ENCODE results near the gene NALCN.

Gene NALCN

DNA sequence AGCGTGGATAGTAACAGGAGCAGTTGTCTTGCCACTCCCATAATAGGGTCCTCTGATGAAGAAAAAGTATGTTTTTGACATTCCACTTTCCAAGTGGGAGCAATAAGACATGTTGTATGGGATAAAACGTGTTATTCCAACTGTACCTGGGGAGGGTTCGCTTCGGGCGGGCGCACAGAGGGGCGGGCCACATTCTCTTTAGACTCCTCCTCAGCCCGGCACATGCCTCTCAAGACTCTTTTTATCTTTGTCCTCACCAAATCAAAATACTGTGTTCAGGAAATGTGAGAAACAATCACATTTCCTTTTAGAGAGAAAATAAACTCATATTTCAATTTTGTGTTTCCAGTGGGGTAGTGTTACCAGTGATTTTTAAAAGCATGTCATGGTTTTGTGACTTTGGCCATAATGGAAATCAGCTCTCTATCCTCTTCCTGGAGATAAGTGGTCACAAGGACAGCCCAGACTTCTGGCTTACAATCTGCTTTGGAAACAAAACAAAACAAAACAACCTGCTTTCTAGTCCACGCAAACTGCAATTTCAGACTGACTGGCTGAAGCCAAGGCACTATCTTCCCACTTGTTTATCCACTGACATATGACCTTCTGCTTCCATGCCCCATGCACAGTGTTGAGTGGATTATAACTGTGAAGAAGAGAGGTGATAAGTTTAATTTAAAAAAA is 276.1 kb downstream of the NALCN start:
- in situ Hi-C loops (cut with MboI; ENCODE audit: low sequenced_read_pairs), result no loop called here

- in situ Hi-C loops (cut with MboI; ENCODE audit: low sequenced_read_pairs), result no loop called here
These were observed 277.2 kb downstream of the NALCN start for GRCh38 chr13:101139081-101139480.

DNA sequence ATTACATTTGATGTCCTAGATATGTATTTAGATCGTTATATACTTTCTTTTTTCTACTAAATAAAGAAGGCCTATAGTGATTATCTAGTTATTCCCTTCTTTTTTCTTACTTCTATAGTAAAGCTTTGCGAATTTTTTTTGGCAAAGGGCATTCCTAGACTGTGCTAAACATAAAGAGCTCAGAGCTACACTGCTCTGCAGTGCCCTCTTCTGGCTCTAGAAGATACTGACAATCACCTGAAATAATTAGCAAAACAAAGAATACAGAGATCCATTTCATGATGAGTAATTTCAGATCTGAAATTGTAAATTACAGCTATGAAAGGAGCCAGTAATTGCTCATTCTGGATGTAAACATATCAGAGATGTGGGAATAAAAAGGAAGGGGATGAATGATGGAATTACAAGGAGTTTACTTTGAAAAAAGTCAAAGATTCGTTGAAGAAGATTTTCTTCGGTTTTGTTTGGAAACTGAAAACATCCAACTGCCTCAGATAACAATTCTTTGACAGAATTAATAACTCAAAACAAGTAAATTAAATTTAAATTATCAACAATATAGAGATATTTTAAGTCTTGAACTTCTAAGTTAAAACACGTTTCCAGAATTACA is 288.5 kb downstream of the NALCN start:
- in situ Hi-C loops (cut with MboI; ENCODE audit: low sequenced_read_pairs), result no loop called here

GRCh38 chr13:101123028-101123427 is 293.3 kb downstream of the NALCN start:
- in situ Hi-C loops (cut with MboI; ENCODE audit: low sequenced_read_pairs), result loop anchor here (25.0 kb wide), 1 partner anchor 536 kb away; the partner anchor contains the start of gene GGACT

DNA sequence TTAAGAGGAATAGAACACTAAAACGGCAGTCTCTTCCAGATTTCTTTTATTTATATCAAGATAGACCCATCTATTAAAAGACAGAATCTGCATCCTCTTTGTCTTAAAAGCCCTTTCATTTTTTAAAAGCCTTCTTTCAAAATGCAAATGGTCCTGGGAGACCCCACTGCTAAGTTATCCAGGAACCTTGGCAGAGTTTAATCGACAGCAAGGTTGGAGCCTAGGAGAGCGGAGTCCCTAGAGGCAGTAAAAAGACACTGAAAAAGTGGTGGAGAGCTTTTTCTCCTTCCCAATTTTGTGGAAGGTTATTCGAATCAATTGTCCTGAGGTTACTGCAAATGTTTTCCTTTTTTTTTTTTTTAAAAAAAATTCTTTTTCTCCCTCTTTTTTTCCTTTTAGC is 294.7 kb downstream of the NALCN start:
- in situ Hi-C loops (cut with MboI; ENCODE audit: low sequenced_read_pairs), result loop anchor here (25.0 kb wide), 1 partner anchor 534 kb away; the partner anchor contains the start of gene GGACT

GRCh38 chr13:101120007-101120406 is 296.3 kb downstream of the NALCN start:
- in situ Hi-C loops (cut with MboI; ENCODE audit: low sequenced_read_pairs), result loop anchor here (25.0 kb wide), 1 partner anchor 533 kb away; the partner anchor contains the start of gene GGACT

GRCh38 chr13:101116826-101117225 is 299.5 kb downstream of the NALCN start:
- in situ Hi-C loops (cut with MboI; ENCODE audit: low sequenced_read_pairs), result loop anchor here (25.0 kb wide), 1 partner anchor 530 kb away; the partner anchor contains the start of gene GGACT

DNA sequence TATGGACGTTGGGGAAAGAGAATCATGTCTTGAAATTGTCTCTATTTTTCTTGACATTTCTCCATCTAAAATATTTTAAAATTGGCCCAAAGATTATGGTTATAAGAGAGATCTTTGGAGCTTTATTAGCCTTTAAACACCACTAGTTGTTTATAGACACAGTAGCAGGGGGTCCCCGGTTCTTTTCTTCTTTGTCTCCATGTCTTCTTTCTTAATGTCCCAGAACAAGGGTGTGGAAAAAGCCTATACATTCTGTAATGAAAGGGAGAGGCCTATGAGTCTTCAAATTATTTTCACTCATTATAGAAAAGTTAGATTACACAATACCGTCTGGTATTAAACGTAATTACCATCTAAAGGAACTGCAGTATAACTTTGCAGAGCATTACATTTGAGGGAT is 300.0 kb downstream of the NALCN start:
- in situ Hi-C loops (cut with MboI; ENCODE audit: low sequenced_read_pairs), result loop anchor here (25.0 kb wide), 1 partner anchor 529 kb away; the partner anchor contains the start of gene GGACT

- in situ Hi-C loops (cut with MboI; ENCODE audit: low sequenced_read_pairs), result loop anchor here (25.0 kb wide), 1 partner anchor 528 kb away; the partner anchor contains the start of gene GGACT
These were observed 300.5 kb downstream of the NALCN start for GRCh38 chr13:101115762-101116171.

GRCh38 chr13:101111894-101112293 is 304.4 kb downstream of the NALCN start:
- in situ Hi-C loops (cut with MboI; ENCODE audit: low sequenced_read_pairs), result loop anchor here (25.0 kb wide), 1 partner anchor 525 kb away; the partner anchor contains the start of gene GGACT

GRCh38 chr13:101109005-101109404 is 307.3 kb downstream of the NALCN start:
- in situ Hi-C loops (cut with MboI; ENCODE audit: low sequenced_read_pairs), result loop anchor here (25.0 kb wide), 1 partner anchor 522 kb away; the partner anchor contains the start of gene GGACT

DNA sequence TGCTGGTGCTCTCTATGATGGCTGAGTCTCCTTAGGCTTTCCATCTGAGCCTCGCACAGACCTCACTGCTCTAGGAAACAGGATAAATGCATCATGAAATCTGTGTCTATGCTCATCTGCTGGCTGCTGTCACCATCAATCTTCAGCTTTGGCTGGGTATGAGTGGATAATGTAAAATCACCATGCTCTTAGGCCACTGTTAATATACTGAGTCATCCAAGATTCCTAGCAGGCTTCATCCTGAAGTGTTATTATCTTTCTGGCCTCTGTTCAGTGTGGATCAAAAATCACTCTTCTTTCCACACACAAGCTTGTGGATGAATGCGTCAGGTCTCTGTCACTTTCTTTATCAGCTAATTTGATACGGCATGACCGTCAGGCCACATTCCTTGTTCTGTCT is 317.4 kb downstream of the NALCN start:
- in situ Hi-C loops (cut with MboI; ENCODE audit: low sequenced_read_pairs), result no loop called here

- in situ Hi-C loops (cut with MboI; ENCODE audit: low sequenced_read_pairs), result no loop called here
These were observed 323.3 kb downstream of the NALCN start for GRCh38 chr13:101092985-101093384.

DNA sequence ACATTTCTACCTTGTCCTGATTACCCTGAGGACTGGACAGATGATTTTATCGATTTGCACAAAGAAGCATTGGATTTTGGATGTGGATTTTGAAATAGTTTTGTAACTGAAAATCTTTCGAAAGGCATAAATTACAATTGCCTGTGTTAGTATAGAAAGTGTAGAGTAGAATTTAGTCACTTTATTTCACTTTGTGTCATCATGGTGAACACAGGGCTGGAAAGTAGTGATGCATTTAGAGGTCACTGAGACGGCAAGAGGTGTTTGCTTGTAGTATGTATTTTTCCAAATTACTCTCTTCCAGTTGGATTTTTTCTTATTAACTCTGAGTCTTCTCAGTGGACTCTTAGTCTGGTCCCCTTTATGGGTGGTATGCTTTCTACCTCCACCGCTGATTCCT is 326.0 kb downstream of the NALCN start:
- in situ Hi-C loops (cut with MboI; ENCODE audit: low sequenced_read_pairs), result no loop called here

- in situ Hi-C loops (cut with MboI; ENCODE audit: low sequenced_read_pairs), result no loop called here
These were observed 330.8 kb downstream of the NALCN start for GRCh38 chr13:101085551-101085950.

- in situ Hi-C loops (cut with MboI; ENCODE audit: low sequenced_read_pairs), result no loop called here
These were observed 333.9 kb downstream of the NALCN start for GRCh38 chr13:101082441-101082840.

GRCh38 chr13:101080616-101081015 is 335.7 kb downstream of the NALCN start:
- in situ Hi-C loops (cut with MboI; ENCODE audit: low sequenced_read_pairs), result no loop called here

DNA sequence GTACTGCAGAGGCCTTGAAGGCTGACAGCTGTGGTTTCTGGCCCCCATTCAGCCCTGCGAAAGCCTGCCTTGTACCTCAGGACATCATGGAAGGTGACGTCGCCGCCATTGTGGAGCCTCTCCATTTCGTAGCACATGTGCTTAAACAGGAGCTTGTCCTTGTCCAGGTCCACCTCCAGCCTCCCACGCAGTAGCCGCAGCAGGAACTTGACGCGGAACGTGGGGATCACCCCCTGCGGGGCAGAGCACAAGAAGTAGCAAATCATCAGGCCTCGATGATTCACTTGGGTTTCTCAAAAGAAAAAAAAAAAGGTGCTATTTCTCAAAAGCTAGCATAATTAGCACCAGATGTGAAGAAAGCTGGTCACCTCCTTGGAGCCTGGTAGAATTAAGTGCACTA is 351.0 kb downstream of the NALCN start:
- in situ Hi-C loops (cut with MboI; ENCODE audit: low sequenced_read_pairs), result no loop called here

- in situ Hi-C loops (cut with MboI; ENCODE audit: low sequenced_read_pairs), result no loop called here
These were observed 356.5 kb downstream of the NALCN start for GRCh38 chr13:101059793-101060192.

- in situ Hi-C loops (cut with MboI; ENCODE audit: low sequenced_read_pairs), result no loop called here
These were observed 357.5 kb downstream of the NALCN start for GRCh38 chr13:101058841-101059240.

- in situ Hi-C loops (cut with MboI; ENCODE audit: low sequenced_read_pairs), result no loop called here
These were observed 362.8 kb downstream of the NALCN start for GRCh38 chr13:101053301-101054093.

All from HL-60/S4 (cell line).